T1000 (cell line): ENCODE measurements around the gene ATP8A2.

Experiments used
- DNase-seq: peaks from one replicate; lab custom pipeline; 2025; ENCODE audit warnings: mixed read lengths; lab: John Stamatoyannopoulos, UW

Gene ATP8A2

GRCh38 chr13:25686831-25687470 is 315.2 kb downstream of the ATP8A2 start:
- no peak for DNase-seq

GRCh38 chr13:25687471-25688225 is 315.9 kb downstream of the ATP8A2 start:
- DNase-seq, result no peak

GRCh38 chr13:25688536-25688935 is 316.8 kb downstream of the ATP8A2 start:
- DNase-seq, result no peak

- DNase-seq, result no peak
Observed at GRCh38 chr13:25689539-25689938, 317.8 kb downstream of the ATP8A2 start.

GRCh38 chr13:25690582-25690981 is 318.8 kb downstream of the ATP8A2 start:
- no peak for DNase-seq

GRCh38 chr13:25691654-25692053 is 319.9 kb downstream of the ATP8A2 start:
- DNase-seq, result no peak

GRCh38 chr13:25692099-25692498 is 320.3 kb downstream of the ATP8A2 start:
- DNase-seq, result no peak

- DNase-seq, result no peak
Observed at GRCh38 chr13:25699056-25699455, 327.3 kb downstream of the ATP8A2 start.

- no peak for DNase-seq
Observed at GRCh38 chr13:25699600-25699999, 327.8 kb downstream of the ATP8A2 start.

- no peak for DNase-seq
Observed at GRCh38 chr13:25701304-25701703, 329.5 kb downstream of the ATP8A2 start.

- DNase-seq, result no peak
Observed at GRCh38 chr13:25702386-25702785, 330.6 kb downstream of the ATP8A2 start.

GRCh38 chr13:25707726-25708125 is 336.0 kb downstream of the ATP8A2 start:
- DNase-seq, result no peak

- no peak for DNase-seq
Observed at GRCh38 chr13:25708268-25708667, 336.5 kb downstream of the ATP8A2 start.

- DNase-seq, result no peak
Observed at GRCh38 chr13:25709088-25709487, 337.3 kb downstream of the ATP8A2 start.

- no peak for DNase-seq
Observed at GRCh38 chr13:25715760-25716159, 344.0 kb downstream of the ATP8A2 start.

- no peak for DNase-seq
Observed at GRCh38 chr13:25717666-25718197, 346.0 kb downstream of the ATP8A2 start.

GRCh38 chr13:25719666-25720065 is 347.9 kb downstream of the ATP8A2 start:
- DNase-seq, result no peak

- no peak for DNase-seq
Observed at GRCh38 chr13:25722893-25723292, 351.1 kb downstream of the ATP8A2 start.

GRCh38 chr13:25725104-25725503 is 353.3 kb downstream of the ATP8A2 start:
- no peak for DNase-seq

- DNase-seq, result no peak
Observed at GRCh38 chr13:25727250-25727649, 355.5 kb downstream of the ATP8A2 start.

GRCh38 chr13:25727810-25728209 is 356.0 kb downstream of the ATP8A2 start:
- DNase-seq, result no peak

GRCh38 chr13:25729201-25729600 is 357.4 kb downstream of the ATP8A2 start:
- no peak for DNase-seq

- no peak for DNase-seq
Observed at GRCh38 chr13:25731037-25731436, 359.3 kb downstream of the ATP8A2 start.
